VCaP (cell line): ENCODE measurements around the gene SNAP25.

Experiments used
- H3K27ac ChIP-seq: fragments of 450-650 bp; 2 replicates; pipeline ENCODE4 v1.5.1; 2017
- TF ChIP-seq, protein P1 (sequence below): fragments of 450-650 bp; conservative IDR thresholded peaks from 2 replicates; pipeline ENCODE4 v1.5.1; 2017; ENCODE audit warnings: mild to moderate bottlenecking, moderate library complexity

The SNAP25 gene

DNA sequence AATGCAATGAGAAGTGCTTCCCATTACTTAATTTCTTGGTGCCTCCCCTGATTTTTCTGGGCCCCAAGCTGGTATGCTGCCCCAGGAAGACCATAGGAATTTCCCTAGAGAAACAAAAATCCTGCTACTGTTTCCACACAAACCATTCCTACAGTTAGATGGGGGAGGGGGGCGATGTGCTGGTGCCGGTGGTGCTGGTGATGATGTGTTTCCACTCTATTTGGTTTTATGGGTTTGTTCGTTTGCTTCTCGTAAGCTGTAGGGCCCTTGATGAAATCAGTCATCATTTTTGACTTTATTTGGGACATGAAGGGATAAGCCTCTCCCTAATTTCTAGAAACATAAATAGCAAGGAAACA is 110.2 kb downstream of the SNAP25 start:
- TF ChIP-seq, protein P1, sequence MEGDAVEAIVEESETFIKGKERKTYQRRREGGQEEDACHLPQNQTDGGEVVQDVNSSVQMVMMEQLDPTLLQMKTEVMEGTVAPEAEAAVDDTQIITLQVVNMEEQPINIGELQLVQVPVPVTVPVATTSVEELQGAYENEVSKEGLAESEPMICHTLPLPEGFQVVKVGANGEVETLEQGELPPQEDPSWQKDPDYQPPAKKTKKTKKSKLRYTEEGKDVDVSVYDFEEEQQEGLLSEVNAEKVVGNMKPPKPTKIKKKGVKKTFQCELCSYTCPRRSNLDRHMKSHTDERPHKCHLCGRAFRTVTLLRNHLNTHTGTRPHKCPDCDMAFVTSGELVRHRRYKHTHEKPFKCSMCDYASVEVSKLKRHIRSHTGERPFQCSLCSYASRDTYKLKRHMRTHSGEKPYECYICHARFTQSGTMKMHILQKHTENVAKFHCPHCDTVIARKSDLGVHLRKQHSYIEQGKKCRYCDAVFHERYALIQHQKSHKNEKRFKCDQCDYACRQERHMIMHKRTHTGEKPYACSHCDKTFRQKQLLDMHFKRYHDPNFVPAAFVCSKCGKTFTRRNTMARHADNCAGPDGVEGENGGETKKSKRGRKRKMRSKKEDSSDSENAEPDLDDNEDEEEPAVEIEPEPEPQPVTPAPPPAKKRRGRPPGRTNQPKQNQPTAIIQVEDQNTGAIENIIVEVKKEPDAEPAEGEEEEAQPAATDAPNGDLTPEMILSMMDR, result no peak
- H3K27ac ChIP-seq, result no peak overlapping the region

DNA sequence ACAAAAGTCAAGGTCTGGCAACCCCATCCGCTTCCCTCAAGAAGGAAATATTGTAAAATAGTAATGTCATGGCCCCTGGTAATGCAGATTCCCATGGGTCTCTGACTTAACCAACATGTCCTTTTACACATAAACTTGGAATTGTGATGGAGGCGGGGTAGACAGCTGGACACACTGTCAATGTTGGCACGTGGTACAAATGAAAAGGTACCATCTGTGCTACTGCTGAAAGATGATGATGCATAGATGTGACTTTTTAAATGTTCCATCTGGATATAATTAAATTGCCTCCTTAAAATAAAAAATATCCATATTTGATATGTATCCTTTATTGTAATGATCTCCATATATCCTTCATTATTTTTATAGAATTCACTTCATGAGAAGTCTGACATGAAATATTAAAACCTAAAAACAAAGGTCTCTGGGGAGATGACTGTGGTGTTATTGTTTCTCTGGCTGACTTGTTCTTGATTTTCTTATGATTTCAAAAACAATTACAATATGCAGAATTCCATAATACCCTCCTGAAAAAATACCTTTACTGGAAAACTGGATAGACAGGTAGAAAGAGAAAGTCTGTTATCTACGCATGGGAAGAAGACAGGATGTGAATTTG is 110.9 kb downstream of the SNAP25 start:
- H3K27ac ChIP-seq, result no peak overlapping the region
- TF ChIP-seq, protein P1, result no peak

DNA sequence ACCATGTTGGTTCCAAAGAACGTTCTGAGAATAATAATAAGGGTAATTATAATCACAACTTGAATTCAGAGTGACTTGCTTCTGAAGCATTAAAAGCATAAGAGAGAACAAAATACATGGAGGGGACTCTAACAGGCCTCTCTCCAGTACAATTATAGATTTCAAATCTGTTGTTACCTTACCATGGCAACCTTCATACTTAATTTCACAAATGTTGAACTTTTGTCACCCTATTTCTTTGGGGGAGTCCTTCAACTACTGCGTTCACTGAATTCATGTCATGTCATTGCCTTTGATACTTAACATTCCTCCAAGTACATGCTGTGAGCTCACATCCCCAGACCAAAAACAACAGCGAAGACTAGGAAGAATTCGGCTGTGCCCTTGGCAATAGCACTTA is 111.4 kb downstream of the SNAP25 start:
- TF ChIP-seq, protein P1, result no peak

DNA sequence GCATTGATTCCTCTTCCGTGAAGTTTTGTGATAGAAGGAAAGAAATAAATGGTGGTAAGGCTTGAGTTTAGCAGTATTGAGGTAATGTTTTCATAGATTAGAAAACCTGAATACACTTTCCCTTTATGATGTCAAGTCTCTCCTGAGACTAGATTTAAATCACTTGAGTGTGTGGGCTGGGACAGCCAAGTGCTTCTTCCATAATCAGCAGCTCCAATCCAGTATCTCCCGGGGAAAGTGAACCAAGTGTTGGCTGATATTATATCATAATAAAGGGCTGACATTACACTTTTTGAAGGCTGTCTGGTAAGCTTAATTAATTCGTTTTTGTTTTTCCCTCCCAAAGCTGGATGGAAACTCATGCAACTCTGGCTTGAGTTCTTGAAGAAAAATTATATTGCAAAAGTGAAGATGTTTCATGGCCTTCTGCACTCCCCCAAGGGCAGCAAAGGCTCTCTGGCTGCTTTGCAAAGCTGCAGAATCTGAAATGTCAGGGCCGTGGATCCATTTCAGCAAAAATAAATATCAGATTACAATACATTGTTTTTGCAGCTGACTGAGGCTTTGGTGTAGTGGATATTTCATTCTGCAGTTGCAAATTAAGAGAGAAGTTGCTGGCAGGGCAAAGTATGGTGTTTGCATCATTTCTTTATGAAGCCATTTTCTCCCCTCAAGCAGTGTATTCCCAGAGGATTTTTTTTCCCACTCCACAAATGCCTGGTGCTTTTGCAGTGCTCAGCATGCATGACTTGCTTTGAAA is 114.2 kb downstream of the SNAP25 start:
- TF ChIP-seq, protein P1, result no peak
- no peak overlapping the region for H3K27ac ChIP-seq

More for the DNA sequence above, 111.4 kb downstream of the SNAP25 start:
- H3K27ac ChIP-seq, result no peak overlapping the region

DNA sequence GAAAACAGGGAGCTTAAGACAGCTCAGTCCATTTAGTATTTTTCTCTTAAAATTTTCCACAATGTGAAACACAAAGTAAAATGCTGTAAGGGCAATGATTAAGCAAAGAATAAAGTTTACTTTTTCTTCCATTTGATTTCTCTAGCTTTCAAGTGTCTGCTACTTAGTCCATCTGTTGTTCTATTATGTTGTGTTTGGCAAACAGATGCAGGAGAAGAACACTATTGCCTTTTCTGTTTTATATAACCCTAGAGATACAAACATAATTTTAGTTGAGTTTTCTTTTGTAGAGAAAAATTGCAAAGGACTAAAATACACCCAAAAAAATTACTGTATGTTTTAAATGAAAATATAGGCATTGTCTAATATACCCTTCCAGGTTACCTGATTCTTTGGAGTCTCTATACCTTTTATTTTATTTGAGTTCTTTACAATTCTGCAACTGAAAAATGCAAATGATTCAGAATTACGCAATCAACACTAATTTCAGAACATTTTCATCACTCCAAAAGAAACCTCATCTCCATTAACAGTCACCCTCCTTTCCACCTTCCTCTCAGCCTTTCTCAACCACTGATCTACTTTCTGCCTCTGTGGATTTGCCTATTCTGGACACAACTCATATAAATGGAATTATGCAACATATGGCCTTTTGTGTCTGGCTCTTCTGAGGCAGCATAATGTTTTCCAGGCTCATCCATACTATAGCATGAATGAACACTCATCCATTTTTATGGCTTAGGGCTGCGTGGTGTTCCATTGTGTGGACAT is 118.5 kb downstream of the SNAP25 start:
- no peak overlapping the region for H3K27ac ChIP-seq
- TF ChIP-seq, protein P1, result no peak

DNA sequence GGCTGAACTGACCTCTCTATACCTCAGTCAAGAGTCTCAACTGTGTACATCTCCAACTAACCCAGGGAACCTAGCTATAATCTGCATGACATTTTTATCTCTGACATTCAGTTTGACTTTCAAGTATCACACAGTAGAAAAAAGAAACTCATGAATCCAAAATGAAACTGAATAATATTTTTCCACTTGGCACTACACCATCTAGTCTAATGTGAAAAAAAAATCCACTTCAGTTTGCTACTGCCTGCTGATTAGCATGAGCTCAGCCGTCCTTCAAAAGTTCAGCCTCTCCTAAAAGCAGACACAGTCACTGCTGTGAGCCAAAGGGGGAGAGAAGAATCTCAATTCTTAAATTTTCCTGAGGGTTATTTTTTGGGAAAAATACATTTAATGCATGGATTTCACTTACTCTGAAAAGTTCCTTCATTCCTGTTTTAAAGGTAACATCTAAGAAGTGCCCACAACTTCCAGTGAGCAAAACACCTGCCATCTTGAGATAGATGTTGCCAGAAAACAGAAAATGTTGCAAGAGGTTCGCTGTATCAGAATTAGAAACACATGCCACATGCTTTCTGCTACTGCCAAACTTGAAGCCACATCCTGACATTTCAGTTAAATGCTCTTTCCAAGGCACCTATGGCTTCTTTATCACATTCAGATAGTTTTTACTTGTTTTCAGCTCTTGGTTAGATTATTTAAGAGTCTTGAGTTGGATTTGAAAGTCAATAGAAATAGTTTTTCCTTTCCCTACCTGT is 120.0 kb downstream of the SNAP25 start:
- TF ChIP-seq, protein P1, result no peak
- no peak overlapping the region for H3K27ac ChIP-seq

DNA sequence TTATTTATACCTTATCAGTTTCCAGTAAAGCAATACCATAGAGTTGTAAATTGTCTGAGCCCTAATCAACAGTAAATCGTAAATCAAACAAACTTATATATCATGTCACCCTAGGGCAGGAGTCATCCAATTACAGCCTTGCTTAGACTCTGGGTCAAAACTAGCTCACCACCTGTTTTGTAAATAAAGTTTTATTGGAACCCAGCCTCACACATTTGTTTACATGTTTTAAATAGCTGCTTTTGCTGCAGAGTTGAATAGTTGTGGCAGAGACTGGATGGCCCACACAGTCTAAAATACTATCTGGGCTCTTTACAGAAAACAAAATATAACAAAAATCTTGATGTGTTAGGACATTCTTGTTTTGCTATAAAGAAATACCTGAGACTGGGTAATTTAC is 121.0 kb downstream of the SNAP25 start:
- TF ChIP-seq, protein P1, result no peak
- H3K27ac ChIP-seq, result no peak overlapping the region
